Stimulated activated naive CD8-positive, alpha-beta T cell treated with anti-CD3 and anti-CD28 coated beads, Interleukin-15, Interleukin-2, amounts not matched to agents 100 ng/mL and 50 ng/mL, for 24 hours (primary cell): ENCODE data around the gene ECI1.

Source experiments
- H3K27ac Mint-ChIP-seq: one replicate; pipeline ENCODE4 v1.8.0; 2021; ENCODE audit warnings: mild to moderate bottlenecking, mixed read lengths
- H3K27me3 Mint-ChIP-seq: one replicate; pipeline ENCODE4 v1.8.0; 2021; ENCODE audit warnings: mixed read lengths
- H3K36me3 Mint-ChIP-seq: one replicate; pipeline ENCODE4 v1.8.0; 2021; ENCODE audit warnings: low read depth, mixed read lengths
- H3K4me1 Mint-ChIP-seq: one replicate; pipeline ENCODE4 v1.8.0; 2021; ENCODE audit warnings: low read depth, mixed read lengths
- H3K4me3 Mint-ChIP-seq: one replicate; pipeline ENCODE4 v1.8.0; 2021; ENCODE audit warnings: mild to moderate bottlenecking, mixed read lengths
- H3K9me3 Mint-ChIP-seq: one replicate; pipeline ENCODE4 v1.8.0; 2021; ENCODE audit warnings: mixed read lengths

ECI1 gene

GRCh38 chr16:2284797-2285576 is 33.6 kb upstream of the ECI1 start:
- H3K4me3 Mint-ChIP-seq: no peak overlapping the region
- no peak overlapping the region for H3K27ac Mint-ChIP-seq
- no peaks in the 10 kb centered on the region for H3K4me1 Mint-ChIP-seq
- no peaks in the 10 kb centered on the region for H3K27me3 Mint-ChIP-seq
- no peaks in the 10 kb centered on the region for H3K36me3 Mint-ChIP-seq
- no peaks in the 10 kb centered on the region for H3K9me3 Mint-ChIP-seq

- no peak overlapping the region for H3K27ac Mint-ChIP-seq
- no peaks in the 10 kb centered on the region for H3K4me1 Mint-ChIP-seq
- H3K36me3 Mint-ChIP-seq: no peaks in the 10 kb centered on the region
- H3K27me3 Mint-ChIP-seq: no peaks in the 10 kb centered on the region
- H3K4me3 Mint-ChIP-seq: no peak overlapping the region
- H3K9me3 Mint-ChIP-seq: no peaks in the 10 kb centered on the region
Measured at GRCh38 chr16:2284001-2284770, 32.8 kb upstream of the ECI1 start.

GRCh38 chr16:2282866-2283555 is 31.6 kb upstream of the ECI1 start:
- no peaks in the 10 kb centered on the region for H3K4me1 Mint-ChIP-seq
- H3K36me3 Mint-ChIP-seq: no peaks in the 10 kb centered on the region
- no peak overlapping the region for H3K27ac Mint-ChIP-seq
- H3K27me3 Mint-ChIP-seq: no peaks in the 10 kb centered on the region
- H3K4me3 Mint-ChIP-seq: no peak overlapping the region
- H3K9me3 Mint-ChIP-seq: no peaks in the 10 kb centered on the region

GRCh38 chr16:2282262-2282661 is 30.9 kb upstream of the ECI1 start:
- Mint-ChIP-seq H3K9me3 (no peaks in the 10 kb centered on the region), H3K36me3 (no peaks in the 10 kb centered on the region), H3K27me3 (no peaks in the 10 kb centered on the region), H3K4me1 (no peaks in the 10 kb centered on the region), H3K4me3 (no peak overlapping the region), H3K27ac (no peak overlapping the region)

- Mint-ChIP-seq H3K27me3 (no peaks in the 10 kb centered on the region), H3K36me3 (no peaks in the 10 kb centered on the region), H3K4me3 (no peak overlapping the region), H3K4me1 (no peaks in the 10 kb centered on the region), H3K27ac (no peak overlapping the region), H3K9me3 (no peaks in the 10 kb centered on the region)
Measured at GRCh38 chr16:2280981-2281542, 29.7 kb upstream of the ECI1 start.

- no peaks in the 10 kb centered on the region for H3K27me3 Mint-ChIP-seq
- H3K4me1 Mint-ChIP-seq: no peaks in the 10 kb centered on the region
- H3K36me3 Mint-ChIP-seq: no peaks in the 10 kb centered on the region
- H3K4me3 Mint-ChIP-seq: no peak overlapping the region
- no peak overlapping the region for H3K27ac Mint-ChIP-seq
- H3K9me3 Mint-ChIP-seq: no peaks in the 10 kb centered on the region
Measured at GRCh38 chr16:2280461-2280860, 29.1 kb upstream of the ECI1 start.

GRCh38 chr16:2278956-2279800 is 27.8 kb upstream of the ECI1 start:
- Mint-ChIP-seq H3K27me3 (no peaks in the 10 kb centered on the region), H3K4me3 (no peak overlapping the region), H3K36me3 (no peaks in the 10 kb centered on the region), H3K9me3 (no peaks in the 10 kb centered on the region), H3K4me1 (no peaks in the 10 kb centered on the region), H3K27ac (no peak overlapping the region)

GRCh38 chr16:2278272-2278608 is 26.9 kb upstream of the ECI1 start:
- H3K27me3 Mint-ChIP-seq: no peaks in the 10 kb centered on the region
- no peaks in the 10 kb centered on the region for H3K4me1 Mint-ChIP-seq
- H3K36me3 Mint-ChIP-seq: no peaks in the 10 kb centered on the region
- no peak overlapping the region for H3K4me3 Mint-ChIP-seq
- H3K9me3 Mint-ChIP-seq: no peaks in the 10 kb centered on the region
- H3K27ac Mint-ChIP-seq: no peak overlapping the region

GRCh38 chr16:2277466-2278271 is 26.3 kb upstream of the ECI1 start:
- Mint-ChIP-seq H3K27ac (no peak overlapping the region), H3K9me3 (no peaks in the 10 kb centered on the region), H3K36me3 (no peaks in the 10 kb centered on the region), H3K4me1 (no peaks in the 10 kb centered on the region), H3K27me3 (no peaks in the 10 kb centered on the region), H3K4me3 (no peak overlapping the region)

GRCh38 chr16:2276368-2277195 is 25.2 kb upstream of the ECI1 start:
- no peaks in the 10 kb centered on the region for H3K4me1 Mint-ChIP-seq
- H3K27ac Mint-ChIP-seq: no peak overlapping the region
- H3K4me3 Mint-ChIP-seq: no peak overlapping the region

GRCh38 chr16:2275476-2276367 is 24.3 kb upstream of the ECI1 start:
- no peaks in the 10 kb centered on the region for H3K4me1 Mint-ChIP-seq
- H3K4me3 Mint-ChIP-seq: no peak overlapping the region
- H3K27ac Mint-ChIP-seq: no peak overlapping the region
- no peaks in the 10 kb centered on the region for H3K27me3 Mint-ChIP-seq
- H3K9me3 Mint-ChIP-seq: no peaks in the 10 kb centered on the region
- no peaks in the 10 kb centered on the region for H3K36me3 Mint-ChIP-seq

More at GRCh38 chr16:2276368-2277195, 25.2 kb upstream of the ECI1 start:
- H3K27me3 Mint-ChIP-seq: no peaks in the 10 kb centered on the region
- no peaks in the 10 kb centered on the region for H3K9me3 Mint-ChIP-seq
- H3K36me3 Mint-ChIP-seq: no peaks in the 10 kb centered on the region

- H3K27ac Mint-ChIP-seq: no peak overlapping the region
- H3K36me3 Mint-ChIP-seq: no peaks in the 10 kb centered on the region
- no peak overlapping the region for H3K4me3 Mint-ChIP-seq
- H3K27me3 Mint-ChIP-seq: no peaks in the 10 kb centered on the region
- H3K4me1 Mint-ChIP-seq: peaks cover 9% of the 10 kb centered on the region
- H3K9me3 Mint-ChIP-seq: no peaks in the 10 kb centered on the region
Measured at GRCh38 chr16:2273931-2274330, 22.5 kb upstream of the ECI1 start.
